ENCODE results near the gene ACTR2. TPM values are rescaled to one million over a fixed set of nuclear protein-coding genes. Genes with fewer than 3 reads are reported as not detected.
"Not testable (repeated sequence)": the region's sequence is repeated elsewhere in the genome, so short reads cannot be mapped to it uniquely, and the experiment has no call there.

Gene ACTR2
- total and polyA plus RNA-seq, 9 of the 15 experiments (the other 6 are each of a cell fraction or from before 2014, with no cell fraction given) = 47.3 to 239 (median 108) TPM

- TF ChIP-seq MNT (conservative IDR thresholded peaks at IDR 0.05) = peak; percentile 16 to 63; a peak in 3 of 4 replicates
- TF ChIP-seq NCOA2 (IDR thresholded peaks at IDR 0.05; ENCODE audit: partially characterized antibody in 2 of 2) = peak; percentile 27 to 46
- TF ChIP-seq EP300 (IDR thresholded peaks at IDR 0.05; ENCODE audit: low read length) = peak; percentile 75
- 0 out of 2 replicates have a peak, but pooled peaks have one; percentile 51 for TF ChIP-seq LEF1 (IDR thresholded peaks at IDR 0.05)
- TF ChIP-seq SMARCA4 (IDR thresholded peaks at IDR 0.05) = peak; percentile 91
- TF ChIP-seq HDAC2 (IDR thresholded peaks at IDR 0.05) = peak; percentile 42; the same call in 1 of the 2 replicates
- peak; percentile 52; the same call in 1 of the 2 replicates for TF ChIP-seq BHLHE40 (IDR thresholded peaks at IDR 0.05; ENCODE audit: low read length)
- peak in 1 of 2 experiments; percentile 71; a peak in 1 of 4 replicates for TF ChIP-seq ARNT (IDR thresholded peaks at IDR 0.05)
- peak; percentile 34 to 85; a peak in 3 of 4 replicates for TF ChIP-seq RCOR1 (IDR thresholded peaks at IDR 0.05; ENCODE audit: borderline replicate concordance in 1 of 2, low read depth in 2 of 2, low read length in 2 of 2)
- peak; percentile 52; the same call in 1 of the 2 replicates for TF ChIP-seq MYC (IDR thresholded peaks at IDR 0.05; ENCODE audit: low read depth, low read length)
- TF ChIP-seq MYC (CRISPR knock-in tag; IDR thresholded peaks at IDR 0.05; ENCODE audit: borderline replicate concordance, low read depth); JUND (tag; IDR thresholded peaks at IDR 0.05; ENCODE audit: borderline replicate concordance, low read depth, low read length); TEAD4 (CRISPR knock-in tag; IDR thresholded peaks at IDR 0.05; ENCODE audit: borderline replicate concordance): not testable (repeated sequence)
- peak; percentile 100 for TF ChIP-seq ZNF316 (IDR thresholded peaks at IDR 0.05)
- peak; percentile 51 for TF ChIP-seq NFIC (IDR thresholded peaks at IDR 0.05)
- TF ChIP-seq MAFG (tag; conservative IDR thresholded peaks at IDR 0.05) = peak; percentile 99
- TF ChIP-seq JUND (IDR thresholded peaks at IDR 0.05; ENCODE audit: borderline replicate concordance, low read depth, low read length) = peak; percentile 15; the same call in 1 of the 2 replicates
- peak; percentile 84; the same call in 1 of the 2 replicates for TF ChIP-seq SMARCC2 (IDR thresholded peaks at IDR 0.05; ENCODE audit: low read depth)
- TF ChIP-seq C11orf30 (IDR thresholded peaks at IDR 0.05; ENCODE audit: low read depth) = peak; percentile 99
- peak; percentile 79 for TF ChIP-seq TRIM28 (IDR thresholded peaks at IDR 0.05)
- peak; percentile 81 for TF ChIP-seq NCOR1 (IDR thresholded peaks at IDR 0.05)
- peak; percentile 97 for TF ChIP-seq NFE2 (IDR thresholded peaks at IDR 0.05; ENCODE audit: low read depth)
- peak; percentile 79 for TF ChIP-seq ZNF592 (IDR thresholded peaks at IDR 0.05)
- TF ChIP-seq ZNF583 (CRISPR knock-in tag; IDR thresholded peaks at IDR 0.05) = 0 out of 2 replicates have a peak, but pooled peaks have one; percentile 23
- TF ChIP-seq CXXC5 (CRISPR knock-in tag; IDR thresholded peaks at IDR 0.05) = peak; percentile 73
- TF ChIP-seq TEAD4 (IDR thresholded peaks at IDR 0.05; ENCODE audit: low read length) = peak; percentile 65
- TF ChIP-seq ARID1B (IDR thresholded peaks at IDR 0.05) = peak; percentile 95
- peak; percentile 49; the same call in 1 of the 2 replicates for TF ChIP-seq NFE2L1 (tag; IDR thresholded peaks at IDR 0.05; ENCODE audit: borderline replicate concordance, low read depth)
These were observed 6.4 kb upstream of the ACTR2 start (continued) for GRCh38 chr2:65221275-65221674.

Data from K562 (cell line).